ENCODE measurements around the gene DPH3.

Gene DPH3

GRCh38 chr3:16290827-16291196 lies 26.1 kb upstream of the DPH3 start:
- DNase-seq (ENCODE audit: low read depth, low spot score): no peak

GRCh38 chr3:16290007-16290826 lies 25.5 kb upstream of the DPH3 start:
- peak; percentile 77 for DNase-seq (ENCODE audit: low read depth, low spot score)

- DNase-seq (ENCODE audit: low read depth, low spot score): no peak
These were observed 24.6 kb upstream of the DPH3 start for GRCh38 chr3:16289144-16289889.

- peak; percentile 47 for DNase-seq (ENCODE audit: low read depth, low spot score)
These were observed 23.9 kb upstream of the DPH3 start for GRCh38 chr3:16288664-16289063.

- no peak for DNase-seq (ENCODE audit: low read depth, low spot score)
These were observed 22.2 kb upstream of the DPH3 start for GRCh38 chr3:16286751-16287543.

GRCh38 chr3:16286161-16286560 lies 21.4 kb upstream of the DPH3 start:
- no peak for DNase-seq (ENCODE audit: low read depth, low spot score)

- DNase-seq (ENCODE audit: low read depth, low spot score): no peak
These were observed 19.9 kb upstream of the DPH3 start for GRCh38 chr3:16284633-16285032.

GRCh38 chr3:16280671-16281070 lies 15.9 kb upstream of the DPH3 start:
- DNase-seq (ENCODE audit: low read depth, low spot score): no peak

GRCh38 chr3:16279010-16279801 lies 14.5 kb upstream of the DPH3 start:
- no peak for DNase-seq (ENCODE audit: low read depth, low spot score)

GRCh38 chr3:16277471-16277870 lies 12.7 kb upstream of the DPH3 start:
- DNase-seq (ENCODE audit: low read depth, low spot score): no peak

GRCh38 chr3:16273867-16274266 lies 9.1 kb upstream of the DPH3 start:
- no peak for DNase-seq (ENCODE audit: low read depth, low spot score)

- DNase-seq (ENCODE audit: low read depth, low spot score): no peak
These were observed 7.8 kb upstream of the DPH3 start for GRCh38 chr3:16272588-16272987.

GRCh38 chr3:16270855-16271254 lies 6.1 kb upstream of the DPH3 start:
- DNase-seq (ENCODE audit: low read depth, low spot score): no peak

GRCh38 chr3:16266714-16267113 lies 2.0 kb upstream of the DPH3 start:
- no peak for DNase-seq (ENCODE audit: low read depth, low spot score)

GRCh38 chr3:16265455-16265786 lies 678 bp upstream of the DPH3 start:
- no peak for DNase-seq (ENCODE audit: low read depth, low spot score)

- DNase-seq (ENCODE audit: low read depth, low spot score): peak; percentile 16
These were observed 502 bp downstream of the DPH3 start for GRCh38 chr3:16264174-16264707.

GRCh38 chr3:16262174-16262573 lies 2.6 kb downstream of the DPH3 start:
- DNase-seq (ENCODE audit: low read depth, low spot score): no peak

- no peak for DNase-seq (ENCODE audit: low read depth, low spot score)
These were observed 4.7 kb downstream of the DPH3 start for GRCh38 chr3:16260046-16260445.

GRCh38 chr3:16258866-16259265 lies 5.9 kb downstream of the DPH3 start:
- no peak for DNase-seq (ENCODE audit: low read depth, low spot score)

- no peak for DNase-seq (ENCODE audit: low read depth, low spot score)
These were observed 6.6 kb downstream of the DPH3 start for GRCh38 chr3:16258177-16258576.

- no peak for DNase-seq (ENCODE audit: low read depth, low spot score)
These were observed 7.4 kb downstream of the DPH3 start for GRCh38 chr3:16257309-16257708.
